Thyroid gland (tissue), 4 donors: ENCODE data around the gene PSMA8. TPM values are rescaled to one million over a fixed set of nuclear protein-coding genes. Genes with fewer than 3 reads are reported as not detected.

Experiments
- DNase-seq, 2 donors: peaks; one replicate each; pipeline ENCODE4 v3.0.0-alpha.2; 2019
- H3K27ac ChIP-seq, 3 donors: fragments of 200-600 bp; sonication (generic); 1 replicate in 2 of 3; 2 replicates in 1 of 3; pipeline ENCODE4 v1.5.1; 2016 to 2019; ENCODE audit warnings: mild to moderate bottlenecking in 1 of 3, moderate library complexity in 1 of 3
- H3K27me3 ChIP-seq: fragments of 200-600 bp; sonication (generic); one replicate; pipeline ENCODE4 v1.5.1; 2019
- H3K36me3 ChIP-seq, 2 donors: fragments of 200-600 bp; sonication (generic); one replicate each; pipeline ENCODE4 v1.5.1; 2016 to 2019
- H3K4me1 ChIP-seq, 2 donors: fragments of 200-600 bp; sonication (generic); one replicate each; pipeline ENCODE4 v1.5.1; 2017 to 2019
- H3K4me3 ChIP-seq, 3 donors: fragments of 200-600 bp; sonication (generic); replicated peaks in 1 of 3; 1 replicate in 2 of 3; 2 replicates in 1 of 3; pipeline ENCODE4 v1.5.1; 2016; ENCODE audit warnings: mild to moderate bottlenecking in 1 of 3
- H3K9me3 ChIP-seq: fragments of 200-600 bp; sonication (generic); one replicate; pipeline ENCODE4 v1.5.1; 2017
- CTCF ChIP-seq, 6 experiments: fragments of 200-600 bp in 3 of 6; fragments of 450-650 bp in 3 of 6; sonication (generic) in 3 of 6; IDR thresholded peaks; one replicate each; pipeline ENCODE4 v1.5.1; 2016 to 2019; ENCODE audit warnings: antibody characterized with exemption in 6 of 6, mild to moderate bottlenecking in 2 of 6, inconsistent platforms in 1 of 6, moderate library complexity in 1 of 6
- POLR2A ChIP-seq, 2 donors: fragments of 450-650 bp; IDR thresholded peaks; one replicate each; pipeline ENCODE4 v1.6.1; 2017; ENCODE audit warnings: antibody characterized with exemption in 2 of 2, mild to moderate bottlenecking in 2 of 2, moderate library complexity in 1 of 2
- WGBS, 2 donors: methylation state at CpG; one replicate each; pipeline ENCODE4 v1.1.5; 2017; 5-methylcytosine and 5-hydroxymethylcytosine counted together
- intact Hi-C: fragments of 100-400 bp; cut with DNase I; formaldehyde crosslinking; loops from one replicate; pipeline ENCODE4 v1.15.1; 2023
- total RNA-seq, 4 donors: library from RNA; depleted of rRNA; stranded (reverse); fragments of >200 nt; gene quantifications; one replicate each; pipeline ENCODE4 v1.2.3, GENCODE V29; 2016

PSMA8 gene
- total RNA-seq, 4 donors from 2014 or later = 0.40 TPM; not detected in 3

- peak within 1 kb of the TSS; percentile 92 to 95 (median 95) for H3K27ac ChIP-seq
- 0% methylated on average over 17 to 50 of the region's 89 CpGs for WGBS, 2 donors
- H3K36me3 ChIP-seq = peaks cover 0 to 7% of the 10 kb centered on the region in 2 donors
- no peaks in the 10 kb centered on the region for H3K27me3 ChIP-seq
- H3K9me3 ChIP-seq = no peaks in the 10 kb centered on the region
- H3K4me3 ChIP-seq = peak within 1 kb of the TSS; percentile 68 to 95 (median 94)
- TF ChIP-seq CTCF (IDR thresholded peaks at IDR 0.05) = peak in 2 of 6 experiments; percentile 16 to 24
- TF ChIP-seq POLR2A (IDR thresholded peaks at IDR 0.05) = peak in 1 of 2 donors; percentile 65
- DNase-seq = peak; percentile 94 to 97
- intact Hi-C loops = loop anchor here (10.0 kb wide), 1 partner anchor 134 kb away; the partner anchor contains the start of gene TAF4B
- H3K4me1 ChIP-seq = peaks cover 14 to 15% of the 10 kb centered on the region in 2 donors
These were observed 43.3 kb upstream of the PSMA8 start, which contains the start of gene SS18 for GRCh38 chr18:26090130-26091046. Gene SS18 (minus strand): TSS chr18:26090613. CDS start chr18:26090569, 44 bp downstream.

- H3K4me1 ChIP-seq = peaks cover 14 to 15% of the 10 kb centered on the region in 2 donors
- H3K36me3 ChIP-seq = no peaks in the 10 kb centered on the region
- DNase-seq = no peak
- H3K27ac ChIP-seq = peak overlapping the region; percentile 92 to 95 (median 95)
- H3K27me3 ChIP-seq = no peaks in the 10 kb centered on the region
- no peaks in the 10 kb centered on the region for H3K9me3 ChIP-seq
- TF ChIP-seq POLR2A (IDR thresholded peaks at IDR 0.05) (peak in 1 of 2 donors; percentile 16), CTCF (IDR thresholded peaks at IDR 0.05) (peak in 1 of 6 experiments; percentile 1)
- 4 to 5% methylated on average over 27 of the region's 29 CpGs for WGBS, 2 donors
- peak overlapping the region; percentile 68 to 95 (median 72) for H3K4me3 ChIP-seq
- intact Hi-C loops = loop anchor here (10.0 kb wide), 1 partner anchor 134 kb away; the partner anchor contains the start of gene TAF4B
These were observed 42.5 kb upstream of the PSMA8 start for GRCh38 chr18:26091047-26091630.

- 61 to 96% methylated on average over 1 of the region's 1 CpG for WGBS, 2 donors
These were observed 36.8 kb upstream of the PSMA8 start for GRCh38 chr18:26096852-26097251.

GRCh38 chr18:26097563-26097962 lies 36.1 kb upstream of the PSMA8 start:
- no peak overlapping the region for H3K4me3 ChIP-seq
- H3K4me1 ChIP-seq = no peaks in the 10 kb centered on the region
- intact Hi-C loops = loop anchor here (10.0 kb wide), 1 partner anchor 127 kb away; the partner anchor contains the start of gene TAF4B
- no peak for DNase-seq
- TF ChIP-seq POLR2A (IDR thresholded peaks at IDR 0.05) (no peak), CTCF (IDR thresholded peaks at IDR 0.05) (no peak)
- H3K27me3 ChIP-seq = no peaks in the 10 kb centered on the region
- no peaks in the 10 kb centered on the region for H3K36me3 ChIP-seq
- WGBS, 2 donors = 93 to 96% methylated on average over 5 of the region's 5 CpGs
- H3K9me3 ChIP-seq = no peaks in the 10 kb centered on the region
- no peak overlapping the region for H3K27ac ChIP-seq

More at GRCh38 chr18:26096852-26097251, 36.8 kb upstream of the PSMA8 start:
- Histone ChIP-seq H3K4me1 (no peaks in the 10 kb centered on the region), H3K36me3 (no peaks in the 10 kb centered on the region), H3K9me3 (no peaks in the 10 kb centered on the region), H3K27ac (no peak overlapping the region), H3K4me3 (no peak overlapping the region), H3K27me3 (no peaks in the 10 kb centered on the region)
- TF ChIP-seq POLR2A (IDR thresholded peaks at IDR 0.05) = no peak
- no peak for TF ChIP-seq CTCF (IDR thresholded peaks at IDR 0.05)
- intact Hi-C loops = loop anchor here (10.0 kb wide), 1 partner anchor 128 kb away; the partner anchor contains the start of gene TAF4B
- DNase-seq = no peak
